ENCODE results near the gene WDSUB1. TPM values are rescaled to one million over a fixed set of nuclear protein-coding genes. Genes with fewer than 3 reads are reported as not detected.

Gene WDSUB1
- total and polyA plus RNA-seq, 9 of the 15 experiments (the other 6 are each of a cell fraction or from before 2014, with no cell fraction given), result 5.2 to 13.7 (median 9.4) TPM

GRCh38 chr2:159267921-159268320 is 18.6 kb downstream of the WDSUB1 start:
- in situ Hi-C loops (cut with MboI), result no loop called here
- Histone ChIP-seq H3K27me3 (ENCODE audit: control insufficient read depth in 2 of 2, insufficient read depth in 2 of 2, low read length in 2 of 2) (no peaks in the 10 kb centered on the region), H3K9ac (ENCODE audit: insufficient read depth in 1 of 2, low read depth in 2 of 2, low read length in 2 of 2) (no peak overlapping the region), H3K36me3 (ENCODE audit: control insufficient read depth, insufficient read depth, low read length) (peaks cover 15% of the 10 kb centered on the region; the same call in 1 of the 3 replicates), H3K4me2 (ENCODE audit: insufficient read depth, low read length) (no peak overlapping the region), H3K4me3 (no peak overlapping the region), H4K20me1 (replicated peaks; ENCODE audit: control insufficient read depth, insufficient read depth, low read length) (no peaks in the 10 kb centered on the region), H3K79me2 (ENCODE audit: control insufficient read depth, insufficient read depth, low read length) (no peaks in the 10 kb centered on the region), H3K4me1 (replicated peaks in 1 of 2; ENCODE audit: control insufficient read depth in 2 of 2, insufficient read depth in 2 of 2, low read length in 2 of 2) (peaks cover 16 to 21% of the 10 kb centered on the region in 2 experiments), H3K27ac (ENCODE audit: extremely low read depth, low read depth, low read length) (no peak overlapping the region), H3K9me3 (replicated peaks; ENCODE audit: control insufficient read depth, insufficient read depth, low read depth, low read length) (no peaks in the 10 kb centered on the region), H2AFZ (ENCODE audit: low read depth, low read length) (no peak overlapping the region), H3K9me1 (ENCODE audit: control insufficient read depth, insufficient read depth, low read length) (no peaks in the 10 kb centered on the region)
- ATAC-seq, result no peak
- TF ChIP-seq CBFA2T3 (IDR thresholded peaks at IDR 0.05), result no peak
- TF ChIP-seq, protein P1, sequence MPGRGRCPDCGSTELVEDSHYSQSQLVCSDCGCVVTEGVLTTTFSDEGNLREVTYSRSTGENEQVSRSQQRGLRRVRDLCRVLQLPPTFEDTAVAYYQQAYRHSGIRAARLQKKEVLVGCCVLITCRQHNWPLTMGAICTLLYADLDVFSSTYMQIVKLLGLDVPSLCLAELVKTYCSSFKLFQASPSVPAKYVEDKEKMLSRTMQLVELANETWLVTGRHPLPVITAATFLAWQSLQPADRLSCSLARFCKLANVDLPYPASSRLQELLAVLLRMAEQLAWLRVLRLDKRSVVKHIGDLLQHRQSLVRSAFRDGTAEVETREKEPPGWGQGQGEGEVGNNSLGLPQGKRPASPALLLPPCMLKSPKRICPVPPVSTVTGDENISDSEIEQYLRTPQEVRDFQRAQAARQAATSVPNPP (IDR thresholded peaks at IDR 0.05; ENCODE audit: borderline replicate concordance, insufficient read depth, insufficient read length), result no peak
- TF ChIP-seq ZNF75A (CRISPR knock-in tag; IDR thresholded peaks at IDR 0.05), result no peak
- TF ChIP-seq TCF7L2 (IDR thresholded peaks at IDR 0.05; ENCODE audit: low read depth, low read length), result no peak
- no peak for TF ChIP-seq MCM3 (IDR thresholded peaks at IDR 0.05)
- no peak for TF ChIP-seq MTF1 (CRISPR knock-in tag; IDR thresholded peaks at IDR 0.05; ENCODE audit: borderline replicate concordance)
- TF ChIP-seq CBX2 (IDR thresholded peaks at IDR 0.05; ENCODE audit: insufficient read depth, low read length, poor library complexity, severe bottlenecking), result no peak
- TF ChIP-seq NR2C2 (CRISPR knock-in tag; IDR thresholded peaks at IDR 0.05), result no peak
- TF ChIP-seq NR2C2 (tag; IDR thresholded peaks at IDR 0.05), result no peak
- no peak for TF ChIP-seq TFAM (CRISPR knock-in tag; conservative IDR thresholded peaks at IDR 0.05)
- TF ChIP-seq KLF13 (tag; IDR thresholded peaks at IDR 0.05; ENCODE audit: borderline replicate concordance, low read depth), result no peak
- TF ChIP-seq ZNF23 (CRISPR knock-in tag; IDR thresholded peaks at IDR 0.05), result no peak
- DNase-seq (ENCODE audit: extremely low read depth in 1 of 4, low spot score in 3 of 4), result no peak
- 72% methylated on average over 1 of the region's 1 CpG for WGBS (ENCODE audit: insufficient coverage, low coverage, missing lambda C conversion rate)
- POLR2A ChIA-PET, result no interaction called here
- intact Hi-C loops (cut with micrococcal nuclease), result no loop called here
- CTCF ChIA-PET (ENCODE audit: low intra/inter-chr PET ratio), result no interaction called here
- BruUV-seq (replicated peaks), result no TSS peak
- no peak for FAIRE-seq

Measured in K562 (cell line).